SIG-M5 (cell line): ENCODE data around the gene RTL5.

Experiments used
- DNase-seq: peaks from one replicate; lab custom pipeline; 2025; lab: John Stamatoyannopoulos, UW

RTL5 gene

GRCh38 chrX:72129661-72130060, 2.1 kb downstream of the RTL5 start:
- no peak for DNase-seq

DNA sequence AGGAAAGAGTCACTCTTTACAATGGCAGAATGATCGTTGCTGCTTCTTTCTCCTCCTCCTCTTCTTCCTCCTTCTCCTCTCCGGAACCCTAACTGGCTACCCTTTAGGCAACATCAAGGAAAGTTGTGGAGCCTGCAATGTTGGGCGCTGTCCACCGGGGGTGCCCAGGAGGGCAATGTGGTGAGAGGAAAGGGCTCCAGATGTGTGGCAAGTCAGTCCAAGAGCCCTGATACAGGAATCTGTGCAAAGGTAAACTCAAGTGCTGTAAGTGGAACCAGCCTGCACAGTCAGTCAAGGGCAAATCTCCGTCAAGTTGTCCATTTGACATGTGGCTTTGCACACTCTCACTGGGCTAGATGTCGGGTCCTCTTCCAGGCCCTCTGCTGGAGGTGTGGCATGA, 2.8 kb downstream of the RTL5 start:
- DNase-seq = no peak

- DNase-seq = no peak
Measured at GRCh38 chrX:72128183-72128834, 3.4 kb downstream of the RTL5 start.

DNA sequence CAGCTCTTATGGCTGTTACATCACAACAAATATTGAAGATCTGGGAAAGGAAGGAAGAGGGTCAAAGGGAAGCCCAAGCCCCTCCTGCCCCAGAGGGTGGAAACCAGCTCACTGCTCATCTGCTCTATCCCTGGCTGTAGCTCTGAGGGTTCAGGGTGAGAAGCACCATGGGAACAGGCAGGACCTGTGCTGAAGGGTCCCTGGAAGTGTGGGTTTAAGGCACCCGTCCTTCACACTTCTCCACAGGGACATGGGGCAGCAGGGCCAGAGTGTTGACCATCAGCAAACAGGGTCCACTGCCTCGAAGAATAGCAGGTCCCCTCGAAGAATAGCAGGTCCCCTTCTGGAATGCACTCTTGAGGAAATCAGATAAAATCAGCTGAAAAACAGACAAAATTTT, 4.4 kb downstream of the RTL5 start:
- DNase-seq = no peak

DNA sequence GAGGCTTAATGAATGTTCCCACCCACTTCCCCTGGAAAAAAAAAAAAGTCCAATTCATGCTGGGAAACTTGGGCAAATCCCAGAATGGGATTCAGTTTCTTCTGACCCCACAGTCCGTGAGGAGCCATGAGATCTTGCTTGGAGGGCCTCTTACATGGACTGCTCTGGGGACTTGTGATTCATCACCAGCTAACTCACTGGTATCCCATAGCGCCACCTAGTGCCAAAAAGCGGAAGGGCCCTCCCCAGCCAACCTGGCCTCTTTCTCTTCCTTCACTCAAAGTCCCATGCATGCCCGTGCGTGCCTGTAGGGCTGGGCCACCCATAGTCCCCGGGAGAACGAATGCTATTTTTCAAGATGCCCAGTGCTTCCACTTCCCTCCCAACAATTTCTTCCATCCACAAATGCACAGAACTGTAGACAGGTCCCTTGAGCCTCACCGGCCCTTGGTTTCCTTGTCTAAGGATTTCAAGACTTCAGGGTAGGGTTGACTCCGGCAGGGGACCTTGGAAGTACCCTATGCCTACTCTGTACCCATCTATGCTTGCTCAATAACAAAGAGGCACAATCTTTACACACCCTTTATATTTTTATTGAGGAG, 5.1 kb downstream of the RTL5 start:
- DNase-seq = no peak

DNA sequence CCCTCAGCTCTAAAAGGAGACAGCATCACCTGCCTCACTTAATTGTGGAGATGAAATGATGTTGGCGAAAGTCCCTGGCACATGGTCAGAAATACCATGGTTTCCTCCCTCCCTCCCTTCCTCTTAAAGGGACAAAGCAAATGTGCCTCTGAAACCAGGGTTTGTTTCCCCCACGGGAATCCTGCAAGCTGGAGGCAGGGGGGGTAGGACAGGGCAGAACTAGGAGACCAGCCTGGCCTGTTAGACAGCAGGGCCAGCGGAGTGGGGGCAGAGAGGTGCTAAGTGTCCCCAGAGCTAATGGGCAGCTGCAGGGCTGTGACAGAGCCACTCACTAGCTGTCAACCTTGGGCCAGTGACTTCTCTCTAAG, 5.7 kb downstream of the RTL5 start:
- no peak for DNase-seq

- DNase-seq = no peak
Measured at GRCh38 chrX:72125331-72126047, 6.2 kb downstream of the RTL5 start.

DNA sequence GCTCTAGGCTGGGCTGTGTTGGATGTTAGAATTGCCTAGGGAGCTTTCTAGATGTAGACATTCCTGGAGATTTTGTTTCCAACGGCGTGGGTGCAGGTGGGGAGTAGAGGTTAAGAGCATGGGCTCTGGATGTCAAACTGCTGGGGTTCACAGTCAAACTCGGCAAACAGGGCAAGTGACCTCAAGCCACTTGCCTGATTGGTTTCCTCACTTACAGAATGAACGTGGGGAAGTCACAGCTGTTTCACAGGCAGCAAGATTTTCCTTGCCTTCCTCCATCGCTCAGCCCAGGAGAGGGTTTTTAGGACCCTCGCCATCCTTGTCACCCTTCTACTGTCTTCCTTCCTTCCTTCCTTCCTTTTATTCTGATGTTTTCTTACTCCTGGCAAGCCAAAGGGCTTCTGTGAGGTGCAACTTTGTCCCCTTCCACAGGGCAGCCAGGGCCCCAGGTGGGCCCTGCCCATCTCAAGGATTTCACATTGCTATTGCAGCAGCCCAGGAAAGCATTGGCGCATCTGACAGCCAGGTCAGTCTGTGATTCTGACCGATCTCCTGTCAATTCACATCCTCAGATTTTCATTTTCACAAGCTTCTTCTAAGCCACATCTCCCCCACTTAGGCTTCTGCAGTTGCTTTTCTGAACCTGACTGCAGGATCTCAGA, 7.0 kb downstream of the RTL5 start:
- DNase-seq = no peak

GRCh38 chrX:72123471-72124185, 8.1 kb downstream of the RTL5 start:
- no peak for DNase-seq

DNA sequence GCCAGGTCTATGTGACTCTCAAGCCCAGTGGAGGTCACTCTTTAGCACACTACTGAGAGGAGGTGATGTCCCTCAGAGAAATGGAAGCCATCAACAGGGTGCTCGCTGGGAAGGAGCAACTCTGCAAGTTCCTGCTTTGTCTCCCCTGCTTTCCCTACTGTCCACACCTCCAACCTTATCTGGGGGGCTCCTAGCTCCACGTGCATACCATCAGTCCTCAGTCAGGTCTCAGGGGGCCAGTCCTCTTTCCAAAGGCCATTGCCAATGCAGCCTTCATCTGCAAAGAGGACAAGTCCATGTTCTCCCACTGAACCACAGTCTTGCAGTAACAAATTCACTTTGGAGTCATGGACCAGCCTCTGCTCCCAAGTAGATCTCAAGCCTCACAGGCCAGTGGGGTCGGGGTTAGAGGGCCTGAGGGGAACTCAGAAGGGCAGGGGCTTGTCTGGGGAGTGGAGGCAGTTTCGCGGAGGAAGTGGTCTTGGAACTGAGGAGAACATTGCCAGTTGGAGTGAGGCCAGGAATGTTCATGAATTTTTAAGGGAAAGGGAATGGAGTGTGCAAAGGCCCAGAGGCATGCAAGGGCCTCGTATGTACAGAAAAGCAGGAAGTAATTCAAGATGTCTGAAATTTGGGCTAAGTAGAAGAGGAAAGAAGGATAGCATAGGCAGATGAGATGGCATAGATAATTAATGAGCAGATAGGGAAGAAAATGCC, 8.9 kb downstream of the RTL5 start:
- DNase-seq = no peak

DNA sequence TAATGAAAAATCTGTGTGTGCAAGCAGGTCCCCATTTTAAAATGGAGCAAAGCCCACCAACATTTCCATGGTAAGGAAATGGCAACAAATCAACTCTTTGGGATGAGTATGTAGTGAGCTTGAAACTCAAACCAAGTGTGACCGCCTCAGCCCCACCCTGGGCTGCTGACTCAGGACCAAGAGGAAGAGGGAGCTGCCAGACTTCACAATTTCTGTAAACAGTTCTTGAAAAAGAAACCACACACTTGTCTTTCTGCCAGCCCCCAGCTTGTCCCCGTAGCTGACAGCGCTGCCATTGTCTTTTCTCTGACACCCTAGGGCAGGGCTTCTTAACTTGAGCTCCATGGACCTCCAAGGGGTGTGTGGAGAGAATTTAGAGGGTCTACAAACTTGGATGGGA, 10.3 kb downstream of the RTL5 start:
- no peak for DNase-seq

GRCh38 chrX:72120837-72121236, 10.9 kb downstream of the RTL5 start:
- DNase-seq = no peak

- no peak for DNase-seq
Measured at GRCh38 chrX:72117636-72118210, 14.0 kb downstream of the RTL5 start.

DNA sequence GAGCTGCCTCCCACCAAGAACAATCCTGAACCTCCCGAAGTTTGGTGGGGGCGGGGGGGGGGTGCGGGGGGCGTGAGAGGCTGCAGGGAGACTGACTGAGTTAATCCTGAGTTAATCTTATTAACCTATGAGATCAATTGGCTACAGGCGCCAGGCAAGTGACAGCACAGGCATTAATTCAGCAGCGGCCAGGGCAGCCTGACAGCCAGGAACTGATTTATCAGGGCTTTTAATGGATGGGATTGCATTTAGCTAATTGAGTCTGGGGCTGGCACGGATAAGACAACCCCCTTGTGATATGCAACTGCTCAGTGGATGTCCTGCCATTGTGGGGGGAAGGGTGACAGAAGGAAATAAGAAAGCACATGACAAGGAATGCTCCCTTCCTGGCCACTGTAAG, 16.3 kb downstream of the RTL5 start:
- DNase-seq = no peak

- DNase-seq = no peak
Measured at GRCh38 chrX:72114807-72115206, 16.9 kb downstream of the RTL5 start.

DNA sequence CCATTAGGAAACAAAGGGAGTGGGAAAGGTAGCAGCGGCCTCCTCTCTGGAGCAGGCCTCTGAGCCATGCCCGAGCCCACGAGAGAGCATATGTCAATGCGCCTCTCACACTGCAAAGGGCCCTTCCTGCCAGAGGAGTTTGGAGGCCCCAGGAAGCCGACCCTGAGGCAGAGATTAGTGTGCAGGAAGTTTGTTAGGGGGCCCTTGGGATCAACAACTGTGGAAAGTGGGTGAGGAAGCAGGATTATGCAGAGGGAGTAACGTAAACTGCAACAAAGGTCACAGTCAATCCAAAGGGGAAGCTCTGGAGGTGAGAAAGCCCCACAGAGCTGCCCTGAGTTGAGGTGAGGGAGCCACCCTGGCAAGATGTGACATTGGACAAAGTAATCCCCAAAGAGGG, 17.4 kb downstream of the RTL5 start:
- no peak for DNase-seq

DNA sequence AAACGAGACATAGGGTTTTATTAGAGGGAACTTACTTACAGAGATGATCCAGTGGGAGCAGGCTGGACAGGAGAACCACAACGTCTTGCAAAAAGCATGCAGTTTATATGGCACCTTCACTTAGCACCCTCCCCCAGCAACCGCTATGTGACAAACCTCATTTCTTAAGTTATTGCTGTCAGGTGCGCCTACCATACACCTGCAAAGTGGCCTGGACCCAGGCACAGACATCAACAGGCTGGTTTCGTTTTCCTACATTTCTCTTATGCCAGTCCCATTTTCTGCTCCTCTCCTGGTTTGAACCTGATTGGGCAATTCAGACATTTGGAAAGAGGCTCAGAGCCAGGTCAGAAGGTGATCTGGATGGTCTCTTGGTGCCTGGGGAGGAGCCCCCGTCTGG, 18.3 kb downstream of the RTL5 start:
- no peak for DNase-seq

DNA sequence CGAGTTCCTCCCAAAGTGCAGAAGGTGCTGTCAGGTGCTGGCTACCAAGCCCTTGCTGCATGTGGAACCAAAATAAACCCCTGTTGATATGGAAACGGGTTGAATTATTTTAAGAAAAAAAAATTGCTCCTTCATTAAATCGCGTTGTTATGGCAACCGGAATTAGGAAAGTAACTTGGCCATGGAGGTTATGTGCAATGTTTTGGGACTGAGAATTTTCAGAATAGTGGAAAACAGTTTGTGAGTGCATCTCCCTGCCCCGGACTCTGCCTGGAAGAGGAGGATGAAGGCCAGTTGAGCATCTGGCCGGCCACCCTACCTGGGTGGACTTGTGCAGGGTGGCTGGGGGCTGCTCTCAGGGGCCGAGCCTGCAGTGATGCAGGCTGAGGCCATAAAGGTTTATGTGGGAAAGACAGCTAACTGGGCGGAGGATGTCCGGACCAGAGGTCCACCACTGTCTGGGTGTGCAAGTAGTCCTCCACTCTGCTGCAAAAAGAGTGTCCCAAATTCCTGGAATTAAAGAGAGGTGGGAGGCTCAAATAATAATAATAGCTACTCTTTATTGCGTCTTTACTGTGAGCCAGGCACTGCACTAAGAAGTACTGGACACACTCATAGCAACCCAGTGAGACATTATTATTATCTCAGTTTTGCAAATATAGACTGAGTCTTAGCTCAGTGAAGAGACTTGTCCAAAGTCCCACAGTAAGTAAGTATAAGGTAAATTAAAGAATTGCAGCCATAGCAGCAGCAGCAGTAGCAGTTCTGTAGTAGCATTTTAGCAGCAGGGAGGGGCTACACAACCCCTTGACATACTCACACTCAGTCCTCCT, 20.6 kb downstream of the RTL5 start:
- DNase-seq = no peak

GRCh38 chrX:72110051-72110875, 21.5 kb downstream of the RTL5 start:
- DNase-seq = no peak

DNA sequence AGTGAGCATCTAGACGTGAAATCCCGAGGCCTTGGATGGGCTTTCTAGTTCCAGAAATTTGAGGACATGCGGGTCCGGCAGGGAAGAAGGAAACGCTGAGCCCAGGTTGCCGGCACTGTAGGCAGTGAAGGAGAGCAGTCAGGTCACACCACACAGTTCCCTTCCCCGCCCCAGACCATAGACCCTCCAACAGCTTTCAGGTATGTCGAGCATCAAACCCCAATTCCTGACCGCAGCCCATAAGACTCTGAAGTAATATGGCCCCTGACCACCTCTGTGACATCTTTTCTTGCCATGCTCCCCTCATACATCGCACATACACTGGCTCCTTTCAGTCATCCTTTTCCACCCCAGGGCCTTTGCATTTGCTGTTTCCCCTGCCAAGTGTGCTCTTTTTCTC, 23.0 kb downstream of the RTL5 start:
- DNase-seq = no peak
